HK-2 (cell line): ENCODE measurements around the gene USP17L26.
"Not testable (repeated sequence)": the region's sequence is repeated elsewhere in the genome, so short reads cannot be mapped to it uniquely, and the experiment has no call there.

Experiments used
- DNase-seq: peaks from one replicate; pipeline ENCODE4 v3.0.0-alpha.2; 2018; ENCODE audit not compliant: unreplicated experiment

Gene USP17L26, protein sequence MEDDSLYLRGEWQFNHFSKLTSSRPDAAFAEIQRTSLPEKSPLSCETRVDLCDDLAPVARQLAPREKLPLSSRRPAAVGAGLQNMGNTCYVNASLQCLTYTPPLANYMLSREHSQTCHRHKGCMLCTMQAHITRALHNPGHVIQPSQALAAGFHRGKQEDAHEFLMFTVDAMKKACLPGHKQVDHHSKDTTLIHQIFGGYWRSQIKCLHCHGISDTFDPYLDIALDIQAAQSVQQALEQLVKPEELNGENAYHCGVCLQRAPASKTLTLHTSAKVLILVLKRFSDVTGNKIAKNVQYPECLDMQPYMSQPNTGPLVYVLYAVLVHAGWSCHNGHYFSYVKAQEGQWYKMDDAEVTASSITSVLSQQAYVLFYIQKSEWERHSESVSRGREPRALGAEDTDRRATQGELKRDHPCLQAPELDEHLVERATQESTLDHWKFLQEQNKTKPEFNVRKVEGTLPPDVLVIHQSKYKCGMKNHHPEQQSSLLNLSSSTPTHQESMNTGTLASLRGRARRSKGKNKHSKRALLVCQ

GRCh38 chr4:9334358-9334757 lies at the start of gene USP17L26:
USP17L26 (plus strand) TSS chr4:9334658; CDS start chr4:9334658, 0 bp downstream.
- DNase-seq, result not testable (repeated sequence)

DNA sequence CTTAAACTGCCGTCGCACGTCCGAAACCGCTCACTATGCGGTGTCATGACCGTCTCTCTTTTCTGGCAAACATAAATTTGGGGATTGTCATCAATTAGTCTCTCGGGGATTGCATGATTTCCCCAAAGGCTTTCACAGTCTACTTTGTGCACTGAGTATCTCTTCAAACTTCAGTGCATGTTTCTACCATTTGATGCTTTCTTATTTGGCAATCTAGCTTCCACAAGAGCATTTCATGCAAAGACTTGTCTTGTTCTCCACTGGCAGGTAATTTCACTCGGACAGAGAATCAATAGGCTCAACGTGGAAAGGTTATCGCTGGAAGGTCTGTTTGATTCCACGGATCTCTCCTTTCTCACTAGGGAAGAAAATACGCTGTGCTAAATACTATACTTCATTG lies 10.3 kb upstream of the USP17L26 start:
- not testable (repeated sequence) for DNase-seq

- DNase-seq, result not testable (repeated sequence)
Measured at GRCh38 chr4:9324865-9325264, 9.6 kb upstream of the USP17L26 start, which contains the start of gene USP17L24. USP17L24 (plus strand) TSS chr4:9325165; CDS start chr4:9325165, 0 bp downstream.

GRCh38 chr4:9329611-9330010 lies 4.8 kb upstream of the USP17L26 start, which contains the start of gene USP17L25:
USP17L25 (plus strand) TSS chr4:9329911; CDS start chr4:9329911, 0 bp downstream.
- DNase-seq, result not testable (repeated sequence)

DNA sequence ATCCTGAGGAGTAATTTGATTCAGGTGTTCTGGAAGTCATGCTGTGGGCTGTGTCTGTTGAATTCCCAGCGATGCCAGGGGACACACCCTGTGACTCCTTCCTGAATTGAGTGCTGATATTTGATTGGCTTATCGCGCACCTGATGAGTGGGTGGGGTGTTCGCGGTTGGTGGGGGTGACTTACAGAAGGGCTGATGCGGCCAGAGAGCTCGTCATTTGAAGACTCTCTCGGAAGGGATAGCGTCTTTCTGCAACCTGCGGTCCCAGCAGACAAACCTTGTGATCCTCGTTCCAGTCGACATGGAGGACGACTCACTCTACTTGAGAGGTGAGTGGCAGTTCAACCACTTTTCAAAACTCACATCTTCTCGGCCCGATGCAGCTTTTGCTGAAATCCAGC lies 4.6 kb downstream of the USP17L26 start, which contains the start of gene USP17L5:
Gene USP17L5 (plus strand): TSS at position 301 of the 400 bp plus-strand sequence. CDS start 0 bp downstream, at position 301.
- not testable (repeated sequence) for DNase-seq

DNA sequence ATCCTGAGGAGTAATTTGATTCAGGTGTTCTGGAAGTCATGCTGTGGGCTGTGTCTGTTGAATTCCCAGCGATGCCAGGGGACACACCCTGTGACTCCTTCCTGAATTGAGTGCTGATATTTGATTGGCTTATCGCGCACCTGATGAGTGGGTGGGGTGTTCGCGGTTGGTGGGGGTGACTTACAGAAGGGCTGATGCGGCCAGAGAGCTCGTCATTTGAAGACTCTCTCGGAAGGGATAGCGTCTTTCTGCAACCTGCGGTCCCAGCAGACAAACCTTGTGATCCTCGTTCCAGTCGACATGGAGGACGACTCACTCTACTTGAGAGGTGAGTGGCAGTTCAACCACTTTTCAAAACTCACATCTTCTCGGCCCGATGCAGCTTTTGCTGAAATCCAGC lies 9.4 kb downstream of the USP17L26 start, which contains the start of gene USP17L27:
Gene USP17L27 (plus strand): TSS at position 301 of the 400 bp plus-strand sequence. CDS start 0 bp downstream, at position 301.
- DNase-seq, result not testable (repeated sequence)

GRCh38 chr4:9348593-9348992 lies 14.1 kb downstream of the USP17L26 start, which contains the start of gene USP17L28:
USP17L28 (plus strand) TSS chr4:9348893; CDS start chr4:9348893, 0 bp downstream.
- DNase-seq, result not testable (repeated sequence)

GRCh38 chr4:9350866-9351265 lies 16.4 kb downstream of the USP17L26 start:
- not testable (repeated sequence) for DNase-seq

DNA sequence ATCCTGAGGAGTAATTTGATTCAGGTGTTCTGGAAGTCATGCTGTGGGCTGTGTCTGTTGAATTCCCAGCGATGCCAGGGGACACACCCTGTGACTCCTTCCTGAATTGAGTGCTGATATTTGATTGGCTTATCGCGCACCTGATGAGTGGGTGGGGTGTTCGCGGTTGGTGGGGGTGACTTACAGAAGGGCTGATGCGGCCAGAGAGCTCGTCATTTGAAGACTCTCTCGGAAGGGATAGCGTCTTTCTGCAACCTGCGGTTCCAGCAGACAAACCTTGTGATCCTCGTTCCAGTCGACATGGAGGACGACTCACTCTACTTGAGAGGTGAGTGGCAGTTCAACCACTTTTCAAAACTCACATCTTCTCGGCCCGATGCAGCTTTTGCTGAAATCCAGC lies 18.9 kb downstream of the USP17L26 start, which contains the start of gene USP17L29:
Gene USP17L29 (plus strand): TSS at position 301 of the 400 bp plus-strand sequence. CDS start 0 bp downstream, at position 301.
- DNase-seq, result not testable (repeated sequence)

DNA sequence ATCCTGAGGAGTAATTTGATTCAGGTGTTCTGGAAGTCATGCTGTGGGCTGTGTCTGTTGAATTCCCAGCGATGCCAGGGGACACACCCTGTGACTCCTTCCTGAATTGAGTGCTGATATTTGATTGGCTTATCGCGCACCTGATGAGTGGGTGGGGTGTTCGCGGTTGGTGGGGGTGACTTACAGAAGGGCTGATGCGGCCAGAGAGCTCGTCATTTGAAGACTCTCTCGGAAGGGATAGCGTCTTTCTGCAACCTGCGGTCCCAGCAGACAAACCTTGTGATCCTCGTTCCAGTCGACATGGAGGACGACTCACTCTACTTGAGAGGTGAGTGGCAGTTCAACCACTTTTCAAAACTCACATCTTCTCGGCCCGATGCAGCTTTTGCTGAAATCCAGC lies 28.4 kb downstream of the USP17L26 start, which contains the start of gene USP17L30:
Gene USP17L30 (plus strand): TSS at position 301 of the 400 bp plus-strand sequence. CDS start 0 bp downstream, at position 301.
- DNase-seq, result not testable (repeated sequence)

DNA sequence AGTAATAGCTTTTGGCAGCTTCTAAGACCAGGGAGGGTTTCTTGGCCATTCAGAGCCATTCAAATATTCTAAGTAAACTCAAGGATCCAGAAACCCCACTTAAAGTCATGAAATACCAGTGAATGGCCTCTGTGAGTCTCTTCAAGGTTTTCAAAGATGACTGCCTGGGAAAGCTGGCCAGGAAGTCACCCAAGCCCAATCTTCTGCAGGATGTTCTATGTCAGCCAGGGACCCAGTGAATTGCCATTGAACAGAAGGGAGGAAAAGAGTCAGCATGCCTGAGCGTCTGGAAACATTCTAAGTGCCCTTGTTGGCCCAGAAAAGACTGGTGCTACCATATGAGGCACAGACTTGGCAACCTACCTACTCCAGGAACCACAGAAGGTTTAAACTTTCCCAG lies 45.4 kb downstream of the USP17L26 start:
- not testable (repeated sequence) for DNase-seq

DNA sequence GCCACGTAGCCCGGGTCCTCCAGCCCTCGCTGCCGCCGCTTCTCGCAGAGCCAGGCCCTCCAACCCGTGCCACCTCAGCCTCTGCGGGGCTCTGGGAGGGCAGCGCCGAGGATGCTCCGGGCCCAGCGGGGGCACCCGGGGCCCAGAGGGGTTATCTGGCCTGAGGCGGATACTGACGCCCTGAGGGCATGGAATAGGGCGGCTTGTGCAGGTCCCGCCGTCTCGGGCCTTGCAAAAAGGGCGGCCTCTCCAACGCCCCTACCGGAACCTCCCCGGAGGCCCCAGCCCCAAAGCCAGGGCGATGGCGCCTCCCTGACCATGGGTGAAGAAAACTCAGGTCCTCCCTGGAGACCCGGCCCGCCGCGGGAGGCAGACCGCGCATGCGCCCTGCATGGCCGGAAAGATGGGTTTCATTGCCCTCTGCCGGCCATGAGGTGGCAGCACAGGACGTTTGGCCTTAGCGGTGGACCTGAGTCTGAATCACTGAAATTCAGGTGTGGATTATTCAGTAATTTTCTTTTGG lies 46.6 kb downstream of the USP17L26 start:
- DNase-seq, result not testable (repeated sequence)

GRCh38 chr4:9384126-9384525 lies 49.7 kb downstream of the USP17L26 start:
- DNase-seq, result no peak
